WTC11 (cell line): ENCODE measurements around the gene HPCAL1. TPM values are rescaled to one million over a fixed set of nuclear protein-coding genes. Genes with fewer than 3 reads are reported as not detected.

ENCODE experiments used
- ATAC-seq: fragments of 200-7000 bp; cut with Tn5 transposase; 2 replicates; pipeline ENCODE4 v1.10.0; 2021; ENCODE audit warnings: mild to moderate bottlenecking, moderate library complexity
- CTCF ChIA-PET: fragments of 300-600 bp; sonication (Branson Sonifier 250); formaldehyde crosslinking; loops from one replicate; lab custom pipeline; 2021; ENCODE audit warnings: antibody characterized with exemption; lab: Charles Lee
- POLR2A ChIA-PET: fragments of 350-600 bp; sonication (Branson Sonifier 250); formaldehyde crosslinking; loops from one replicate; lab custom pipeline; 2021; ENCODE audit warnings: antibody characterized with exemption; lab: Charles Lee
- DNase-seq: peaks from one replicate; pipeline ENCODE4 v3.0.0; 2021; ENCODE audit warnings: low spot score
- H3K27ac Mint-ChIP-seq: 2 replicates; pipeline ENCODE4 v1.8.0; 2021; ENCODE audit warnings: mixed read lengths
- H3K27me3 Mint-ChIP-seq: 2 replicates; pipeline ENCODE4 v1.8.0; 2021; ENCODE audit warnings: low read depth, mild to moderate bottlenecking, moderate library complexity, mixed read lengths
- H3K36me3 Mint-ChIP-seq: 2 replicates; pipeline ENCODE4 v1.8.0; 2021; ENCODE audit warnings: mixed read lengths
- H3K4me1 Mint-ChIP-seq: 2 replicates; pipeline ENCODE4 v1.8.0; 2022; ENCODE audit warnings: mixed read lengths
- H3K4me3 Mint-ChIP-seq: 2 replicates; pipeline ENCODE4 v1.8.0; 2021; ENCODE audit warnings: mild to moderate bottlenecking, moderate library complexity, mixed read lengths
- H3K9me3 Mint-ChIP-seq: 2 replicates; pipeline ENCODE4 v1.8.0; 2021; ENCODE audit warnings: mixed read lengths
- ELF4 ChIP-seq: sonication (generic); formaldehyde crosslinking; IDR thresholded peaks from 2 replicates; pipeline ENCODE4 v1.8.1; 2022; ENCODE audit warnings: low read depth, mild to moderate bottlenecking, moderate library complexity, missing genetic modification reagents
- ETV6 ChIP-seq: sonication (generic); formaldehyde crosslinking; IDR thresholded peaks from 2 replicates; pipeline ENCODE4 v1.8.1; 2022; ENCODE audit warnings: mild to moderate bottlenecking, missing genetic modification reagents
- FOXP1 ChIP-seq: sonication (generic); formaldehyde crosslinking; IDR thresholded peaks from 2 replicates; pipeline ENCODE4 v1.8.0; 2022; ENCODE audit warnings: missing genetic modification reagents, mild to moderate bottlenecking, moderate library complexity, borderline replicate concordance
- GABPB1 ChIP-seq: sonication (generic); formaldehyde crosslinking; IDR thresholded peaks from 2 replicates; pipeline ENCODE4 v1.8.1; 2023; ENCODE audit warnings: mild to moderate bottlenecking, missing genetic modification reagents
- KAT7 ChIP-seq: sonication (generic); formaldehyde crosslinking; IDR thresholded peaks from 2 replicates; pipeline ENCODE4 v1.8.1; 2023; ENCODE audit warnings: missing genetic modification reagents, mild to moderate bottlenecking, borderline replicate concordance
- NR1H2 ChIP-seq: sonication (generic); formaldehyde crosslinking; IDR thresholded peaks from 2 replicates; pipeline ENCODE4 v1.9.0; 2021; ENCODE audit warnings: mild to moderate bottlenecking, moderate library complexity, missing genetic modification reagents
- NR2C2 ChIP-seq: sonication (generic); formaldehyde crosslinking; IDR thresholded peaks from 2 replicates; pipeline ENCODE4 v1.8.0; 2022; ENCODE audit warnings: mild to moderate bottlenecking, missing genetic modification reagents
- OVOL2 ChIP-seq: fragments of 250-450 bp; sonication (Bioruptor Pico); IDR thresholded peaks from 2 replicates; pipeline ENCODE4 v1.9.0; 2021; ENCODE audit warnings: mild to moderate bottlenecking, borderline replicate concordance
- PRRX2 ChIP-seq: fragments of 250-450 bp; sonication (Bioruptor Pico); IDR thresholded peaks from 2 replicates; pipeline ENCODE4 v1.8.0; 2021; ENCODE audit warnings: mild to moderate bottlenecking
- ZNF232 ChIP-seq: sonication (generic); formaldehyde crosslinking; IDR thresholded peaks from 2 replicates; pipeline ENCODE4 v1.8.0; 2022; ENCODE audit warnings: mild to moderate bottlenecking, missing genetic modification reagents
- total RNA-seq: library from RNA; stranded (reverse); gene quantifications from 3 replicates; pipeline ENCODE4 v1.2.3, GENCODE V29; 2021
- TF ChIP-seq, protein P1 (sequence below): sonication (generic); formaldehyde crosslinking; IDR thresholded peaks from 2 replicates; pipeline ENCODE4 v1.8.1; 2022; ENCODE audit warnings: low read depth, mild to moderate bottlenecking, moderate library complexity, missing genetic modification reagents, borderline replicate concordance
- TF ChIP-seq, protein P2 (sequence below): sonication (generic); formaldehyde crosslinking; IDR thresholded peaks from 2 replicates; pipeline ENCODE4 v1.8.1; 2022; ENCODE audit warnings: missing genetic modification reagents, borderline replicate concordance
- TF ChIP-seq, protein P3 (sequence below): fragments of 250-450 bp; sonication (Bioruptor Pico); IDR thresholded peaks from 2 replicates; pipeline ENCODE4 v1.9.0; 2021; ENCODE audit warnings: mild to moderate bottlenecking
- TF ChIP-seq, protein P4 (sequence below): fragments of 250-450 bp; sonication (Bioruptor Pico); IDR thresholded peaks from 2 replicates; pipeline ENCODE4 v2.1.2; 2022; ENCODE audit warnings: mild to moderate bottlenecking, moderate library complexity
- TF ChIP-seq, protein P5 (sequence below): fragments of 250-450 bp; sonication (Bioruptor Pico); conservative IDR thresholded peaks from 2 replicates; pipeline ENCODE4 v1.9.0; 2021; ENCODE audit warnings: mild to moderate bottlenecking
- TF ChIP-seq, protein P6 (sequence below): fragments of 250-450 bp; sonication (Bioruptor Pico); IDR thresholded peaks from 2 replicates; pipeline ENCODE4 v1.9.0; 2021; ENCODE audit warnings: moderate library complexity, mild to moderate bottlenecking, inconsistent platforms, borderline replicate concordance
- TF ChIP-seq, protein P7 (sequence below): sonication (generic); formaldehyde crosslinking; IDR thresholded peaks from 2 replicates; pipeline ENCODE4 v1.8.1; 2023; ENCODE audit warnings: mild to moderate bottlenecking, missing genetic modification reagents, moderate library complexity
- TF ChIP-seq, protein P8 (sequence below): sonication (generic); formaldehyde crosslinking; IDR thresholded peaks from 2 replicates; pipeline ENCODE4 v1.8.1; 2023; ENCODE audit warnings: mild to moderate bottlenecking, moderate library complexity, missing genetic modification reagents
- TF ChIP-seq, protein P9 (sequence below): sonication (generic); formaldehyde crosslinking; IDR thresholded peaks from 2 replicates; pipeline ENCODE4 v1.8.1; 2023; ENCODE audit warnings: mild to moderate bottlenecking, missing genetic modification reagents, moderate library complexity

Gene HPCAL1
- total RNA-seq, 1 experiment from 2014 or later, result 11.8 TPM

DNA sequence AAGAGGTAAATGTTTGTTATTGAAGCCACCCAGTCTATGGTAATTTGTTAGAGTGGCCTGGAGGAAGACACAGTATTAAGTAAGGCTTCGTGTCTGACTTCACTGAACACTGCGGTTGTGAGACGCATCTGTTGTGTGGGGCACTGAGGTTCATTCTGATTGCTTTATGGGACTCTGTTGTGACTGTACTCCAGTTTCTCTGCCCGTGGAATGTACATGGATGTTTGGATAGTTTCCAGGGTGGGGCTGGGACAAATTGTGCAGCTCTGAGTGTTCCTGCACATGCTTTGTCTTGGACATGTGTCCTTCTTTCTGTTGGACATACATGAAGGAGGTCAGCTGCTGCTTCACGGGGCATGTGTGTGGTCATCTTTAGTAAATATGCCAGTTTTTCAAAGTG, 86.9 kb downstream of the HPCAL1 start:
- no peak for ATAC-seq
- Mint-ChIP-seq H3K36me3 (no peaks in the 10 kb centered on the region), H3K9me3 (no peaks in the 10 kb centered on the region), H3K27me3 (no peaks in the 10 kb centered on the region), H3K4me3 (no peak overlapping the region), H3K4me1 (peaks cover 29% of the 10 kb centered on the region), H3K27ac (no peak overlapping the region)
- no peak for DNase-seq
- ChIA-PET CTCF (no interaction called here), POLR2A (no interaction called here)
- TF ChIP-seq, protein P1, sequence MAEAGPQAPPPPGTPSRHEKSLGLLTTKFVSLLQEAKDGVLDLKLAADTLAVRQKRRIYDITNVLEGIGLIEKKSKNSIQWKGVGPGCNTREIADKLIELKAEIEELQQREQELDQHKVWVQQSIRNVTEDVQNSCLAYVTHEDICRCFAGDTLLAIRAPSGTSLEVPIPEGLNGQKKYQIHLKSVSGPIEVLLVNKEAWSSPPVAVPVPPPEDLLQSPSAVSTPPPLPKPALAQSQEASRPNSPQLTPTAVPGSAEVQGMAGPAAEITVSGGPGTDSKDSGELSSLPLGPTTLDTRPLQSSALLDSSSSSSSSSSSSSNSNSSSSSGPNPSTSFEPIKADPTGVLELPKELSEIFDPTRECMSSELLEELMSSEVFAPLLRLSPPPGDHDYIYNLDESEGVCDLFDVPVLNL (CRISPR knock-in tag), result no peak
- TF ChIP-seq ZNF232 (CRISPR knock-in tag) (no peak), NR1H2 (no peak), ELF4 (CRISPR knock-in tag) (no peak), OVOL2 (no peak), ETV6 (no peak), NR2C2 (CRISPR knock-in tag) (no peak), FOXP1 (no peak), PRRX2 (CRISPR knock-in tag) (no peak), KAT7 (CRISPR knock-in tag) (no peak)
- TF ChIP-seq, protein P2, sequence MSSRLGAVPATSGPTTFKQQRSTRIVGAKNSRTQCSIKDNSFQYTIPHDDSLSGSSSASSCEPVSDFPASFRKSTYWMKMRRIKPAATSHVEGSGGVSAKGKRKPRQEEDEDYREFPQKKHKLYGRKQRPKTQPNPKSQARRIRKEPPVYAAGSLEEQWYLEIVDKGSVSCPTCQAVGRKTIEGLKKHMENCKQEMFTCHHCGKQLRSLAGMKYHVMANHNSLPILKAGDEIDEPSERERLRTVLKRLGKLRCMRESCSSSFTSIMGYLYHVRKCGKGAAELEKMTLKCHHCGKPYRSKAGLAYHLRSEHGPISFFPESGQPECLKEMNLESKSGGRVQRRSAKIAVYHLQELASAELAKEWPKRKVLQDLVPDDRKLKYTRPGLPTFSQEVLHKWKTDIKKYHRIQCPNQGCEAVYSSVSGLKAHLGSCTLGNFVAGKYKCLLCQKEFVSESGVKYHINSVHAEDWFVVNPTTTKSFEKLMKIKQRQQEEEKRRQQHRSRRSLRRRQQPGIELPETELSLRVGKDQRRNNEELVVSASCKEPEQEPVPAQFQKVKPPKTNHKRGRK, result no peak
- TF ChIP-seq, protein P3, sequence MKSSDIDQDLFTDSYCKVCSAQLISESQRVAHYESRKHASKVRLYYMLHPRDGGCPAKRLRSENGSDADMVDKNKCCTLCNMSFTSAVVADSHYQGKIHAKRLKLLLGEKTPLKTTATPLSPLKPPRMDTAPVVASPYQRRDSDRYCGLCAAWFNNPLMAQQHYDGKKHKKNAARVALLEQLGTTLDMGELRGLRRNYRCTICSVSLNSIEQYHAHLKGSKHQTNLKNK, result no peak
- TF ChIP-seq, protein P4, sequence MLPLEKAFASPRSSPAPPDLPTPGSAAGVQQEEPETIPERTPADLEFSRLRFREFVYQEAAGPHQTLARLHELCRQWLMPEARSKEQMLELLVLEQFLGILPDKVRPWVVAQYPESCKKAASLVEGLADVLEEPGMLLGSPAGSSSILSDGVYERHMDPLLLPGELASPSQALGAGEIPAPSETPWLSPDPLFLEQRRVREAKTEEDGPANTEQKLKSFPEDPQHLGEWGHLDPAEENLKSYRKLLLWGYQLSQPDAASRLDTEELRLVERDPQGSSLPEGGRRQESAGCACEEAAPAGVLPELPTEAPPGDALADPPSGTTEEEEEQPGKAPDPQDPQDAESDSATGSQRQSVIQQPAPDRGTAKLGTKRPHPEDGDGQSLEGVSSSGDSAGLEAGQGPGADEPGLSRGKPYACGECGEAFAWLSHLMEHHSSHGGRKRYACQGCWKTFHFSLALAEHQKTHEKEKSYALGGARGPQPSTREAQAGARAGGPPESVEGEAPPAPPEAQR, result no peak
- TF ChIP-seq, protein P5, sequence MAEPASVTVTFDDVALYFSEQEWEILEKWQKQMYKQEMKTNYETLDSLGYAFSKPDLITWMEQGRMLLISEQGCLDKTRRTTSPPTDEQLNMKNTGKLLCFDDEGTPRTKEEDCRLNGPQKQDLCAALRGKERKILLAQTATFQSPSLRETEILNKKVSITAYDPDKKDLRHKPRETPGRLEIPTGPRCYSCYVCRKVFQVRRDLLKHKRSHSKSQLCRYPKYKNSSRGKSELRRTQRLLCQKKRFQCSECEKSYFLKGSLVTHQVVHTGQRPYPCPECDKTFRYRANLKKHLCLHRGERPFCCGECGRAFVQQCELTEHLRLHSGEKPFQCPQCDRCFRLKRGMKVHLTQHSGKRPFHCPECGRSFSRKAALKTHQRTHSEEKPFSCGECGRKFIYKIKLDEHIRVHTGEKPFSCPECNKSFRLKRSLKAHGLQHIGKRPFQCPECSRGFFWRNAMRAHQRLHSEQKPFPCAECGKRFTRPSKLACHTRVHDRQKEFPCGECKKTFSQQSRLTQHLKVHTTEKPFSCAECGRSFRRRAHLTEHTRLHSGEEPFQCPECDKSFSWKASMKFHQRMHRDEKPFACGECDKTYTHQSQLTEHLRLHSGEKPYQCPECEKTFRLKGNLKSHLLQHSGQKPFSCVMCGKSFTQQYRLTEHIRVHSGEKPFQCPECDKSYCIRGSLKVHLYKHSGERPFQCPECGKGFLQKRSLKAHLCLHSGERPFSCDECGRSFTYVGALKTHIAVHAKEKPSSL, result no peak
- TF ChIP-seq, protein P6, sequence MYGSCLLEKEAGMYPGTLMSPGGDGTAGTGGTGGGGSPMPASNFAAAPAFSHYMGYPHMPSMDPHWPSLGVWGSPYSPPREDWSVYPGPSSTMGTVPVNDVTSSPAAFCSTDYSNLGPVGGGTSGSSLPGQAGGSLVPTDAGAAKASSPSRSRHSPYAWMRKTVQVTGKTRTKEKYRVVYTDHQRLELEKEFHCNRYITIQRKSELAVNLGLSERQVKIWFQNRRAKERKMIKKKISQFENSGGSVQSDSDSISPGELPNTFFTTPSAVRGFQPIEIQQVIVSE (CRISPR knock-in tag), result no peak
- TF ChIP-seq, protein P7, sequence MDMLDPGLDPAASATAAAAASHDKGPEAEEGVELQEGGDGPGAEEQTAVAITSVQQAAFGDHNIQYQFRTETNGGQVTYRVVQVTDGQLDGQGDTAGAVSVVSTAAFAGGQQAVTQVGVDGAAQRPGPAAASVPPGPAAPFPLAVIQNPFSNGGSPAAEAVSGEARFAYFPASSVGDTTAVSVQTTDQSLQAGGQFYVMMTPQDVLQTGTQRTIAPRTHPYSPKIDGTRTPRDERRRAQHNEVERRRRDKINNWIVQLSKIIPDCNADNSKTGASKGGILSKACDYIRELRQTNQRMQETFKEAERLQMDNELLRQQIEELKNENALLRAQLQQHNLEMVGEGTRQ (CRISPR knock-in tag), result no peak

DNA sequence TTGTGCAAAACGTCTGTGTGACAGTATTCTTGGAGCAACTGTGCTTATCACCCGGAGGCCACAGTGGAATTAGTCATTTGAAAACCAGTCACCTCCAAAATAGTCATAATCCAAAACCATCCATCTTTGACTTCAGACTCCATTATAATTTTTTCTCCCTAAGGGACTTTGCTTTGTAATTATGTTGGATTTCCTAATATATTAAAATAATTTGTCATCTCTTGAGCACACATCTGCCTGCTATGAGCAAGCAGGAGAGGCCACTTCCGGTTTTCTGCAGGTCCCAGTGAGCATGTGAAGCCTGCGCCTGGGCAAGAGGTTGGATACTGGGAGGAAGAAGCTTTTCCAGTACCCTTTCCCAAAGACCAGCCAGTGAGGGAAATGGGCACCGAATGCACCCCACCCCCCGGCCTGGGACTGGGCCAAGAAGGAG, 87.7 kb downstream of the HPCAL1 start:
- no peak overlapping the region for H3K27ac Mint-ChIP-seq
- DNase-seq (no peak), ATAC-seq (no peak)
- H3K4me3 Mint-ChIP-seq, result no peak overlapping the region
- ChIA-PET POLR2A (no interaction called here), CTCF (interaction anchor here (1.7 to 1.9 kb wide), 2 partner anchors 18 to 248 kb away, joined by 4 to 9 read pairs; no protein-coding TSS in a partner anchor)
- H3K9me3 Mint-ChIP-seq, result no peaks in the 10 kb centered on the region
- peaks cover 28% of the 10 kb centered on the region for H3K4me1 Mint-ChIP-seq
- no peaks in the 10 kb centered on the region for H3K36me3 Mint-ChIP-seq
- H3K27me3 Mint-ChIP-seq, result no peaks in the 10 kb centered on the region
- TF ChIP-seq, protein P8, sequence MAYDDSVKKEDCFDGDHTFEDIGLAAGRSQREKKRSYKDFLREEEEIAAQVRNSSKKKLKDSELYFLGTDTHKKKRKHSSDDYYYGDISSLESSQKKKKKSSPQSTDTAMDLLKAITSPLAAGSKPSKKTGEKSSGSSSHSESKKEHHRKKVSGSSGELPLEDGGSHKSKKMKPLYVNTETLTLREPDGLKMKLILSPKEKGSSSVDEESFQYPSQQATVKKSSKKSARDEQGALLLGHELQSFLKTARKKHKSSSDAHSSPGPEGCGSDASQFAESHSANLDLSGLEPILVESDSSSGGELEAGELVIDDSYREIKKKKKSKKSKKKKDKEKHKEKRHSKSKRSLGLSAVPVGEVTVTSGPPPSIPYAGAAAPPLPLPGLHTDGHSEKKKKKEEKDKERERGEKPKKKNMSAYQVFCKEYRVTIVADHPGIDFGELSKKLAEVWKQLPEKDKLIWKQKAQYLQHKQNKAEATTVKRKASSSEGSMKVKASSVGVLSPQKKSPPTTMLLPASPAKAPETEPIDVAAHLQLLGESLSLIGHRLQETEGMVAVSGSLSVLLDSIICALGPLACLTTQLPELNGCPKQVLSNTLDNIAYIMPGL (CRISPR knock-in tag), result no peak
- TF ChIP-seq, protein P6 (CRISPR knock-in tag), result no peak
- TF ChIP-seq GABPB1 (CRISPR knock-in tag), result no peak
- TF ChIP-seq, protein P9, sequence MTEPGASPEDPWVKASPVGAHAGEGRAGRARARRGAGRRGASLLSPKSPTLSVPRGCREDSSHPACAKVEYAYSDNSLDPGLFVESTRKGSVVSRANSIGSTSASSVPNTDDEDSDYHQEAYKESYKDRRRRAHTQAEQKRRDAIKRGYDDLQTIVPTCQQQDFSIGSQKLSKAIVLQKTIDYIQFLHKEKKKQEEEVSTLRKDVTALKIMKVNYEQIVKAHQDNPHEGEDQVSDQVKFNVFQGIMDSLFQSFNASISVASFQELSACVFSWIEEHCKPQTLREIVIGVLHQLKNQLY (CRISPR knock-in tag), result no peak
- no peak for TF ChIP-seq NR1H2
